H1 (cell line): Measurements from ENCODE around the gene COL6A2. TPM values are rescaled to one million over a fixed set of nuclear protein-coding genes. Genes with fewer than 3 reads are reported as not detected.

Experiments used
- CTCF ChIA-PET: fragments of 300-600 bp; sonication (Branson Sonifier 250); formaldehyde crosslinking; loops from one replicate; lab custom pipeline; 2021; ENCODE audit not compliant: partially characterized antibody; lab: Charles Lee
- POLR2A ChIA-PET: fragments of 300-600 bp; sonication (Branson Sonifier 250); formaldehyde crosslinking; loops from one replicate; lab custom pipeline; 2021; ENCODE audit warnings: inconsistent platforms; ENCODE audit not compliant: partially characterized antibody; lab: Charles Lee
- DNase-seq, 2 experiments: peaks; one replicate each; pipeline versions ENCODE4 v3.0.0 to v3.0.0-alpha.2; 2010 to 2022; ENCODE audit warnings: low spot score in 2 of 2, low read depth in 1 of 2, mixed read lengths in 1 of 2
- FAIRE-seq: peaks from 2 replicates; lab custom pipeline; 2011; peaks lifted over from hg19 to GRCh38; lab: Jason Lieb, UNC
- H2AFZ ChIP-seq: 2 replicates; pipeline ENCODE4 v1.8.1; 2012; ENCODE audit warnings: low read length, inconsistent platforms
- H2AK5ac ChIP-seq: 2 replicates; pipeline ENCODE4 v1.6.1; 2013; ENCODE audit warnings: low read depth, low read length
- H2BK120ac ChIP-seq: replicated peaks from 2 replicates; pipeline ENCODE3; 2013; ENCODE audit warnings: low read depth, low read length, inconsistent platforms
- H2BK12ac ChIP-seq: 2 replicates; pipeline ENCODE4 v1.6.1; 2013; ENCODE audit warnings: low read depth, low read length
- H2BK15ac ChIP-seq: 2 replicates; pipeline ENCODE4 v1.6.1; 2013; ENCODE audit warnings: low read length
- H2BK20ac ChIP-seq: 2 replicates; pipeline ENCODE4 v1.6.1; 2013; ENCODE audit warnings: low read length
- H2BK5ac ChIP-seq: 2 replicates; pipeline ENCODE4 v1.6.1; 2013; ENCODE audit warnings: low read depth, low read length
- H3K14ac ChIP-seq: 2 replicates; pipeline ENCODE4 v1.6.1; 2013; ENCODE audit warnings: inconsistent platforms; ENCODE audit not compliant: insufficient read length
- H3K18ac ChIP-seq: 2 replicates; pipeline ENCODE4 v1.6.1; 2013; ENCODE audit warnings: low read length; ENCODE audit errors: extremely low read depth
- H3K23ac ChIP-seq: 2 replicates; pipeline ENCODE4 v1.6.1; 2013; ENCODE audit warnings: inconsistent platforms; ENCODE audit not compliant: insufficient read length
- H3K23me2 ChIP-seq: 2 replicates; pipeline ENCODE4 v1.6.1; 2013; ENCODE audit warnings: low read depth, low read length
- H3K27ac ChIP-seq: 2 replicates; pipeline ENCODE4 v1.6.1; 2011; ENCODE audit warnings: low read depth, low read length, inconsistent platforms
- H3K27me3 ChIP-seq, 4 experiments: replicated peaks in 1 of 4; 1 replicate in 1 of 4; 2 replicates in 3 of 4; pipeline versions ENCODE4 v1.6.1 to v1.8.1; 2011 to 2013; ENCODE audit warnings: low read length in 3 of 4, mild to moderate bottlenecking in 3 of 4, inconsistent platforms in 2 of 4, mixed read lengths in 2 of 4, moderate library complexity in 1 of 4; ENCODE audit not compliant: control insufficient read depth in 3 of 4, insufficient read depth in 3 of 4; ENCODE audit errors: extremely low read depth in 1 of 4
- H3K36me3 ChIP-seq, 4 experiments: 2 replicates each; pipeline versions ENCODE4 v1.6.1 to v1.8.1; 2011 to 2013; ENCODE audit warnings: mild to moderate bottlenecking in 4 of 4, low read length in 3 of 4, moderate library complexity in 2 of 4, control low read depth in 1 of 4, inconsistent platforms in 1 of 4; ENCODE audit not compliant: insufficient read depth in 4 of 4, control insufficient read depth in 2 of 4
- H3K4ac ChIP-seq: replicated peaks from 2 replicates; pipeline ENCODE3; 2013; ENCODE audit warnings: low read length, low read depth, mixed read lengths, inconsistent platforms; ENCODE audit not compliant: insufficient read length
- H3K4me1 ChIP-seq, 4 experiments: replicated peaks in 1 of 4; 1 replicate in 1 of 4; 2 replicates in 3 of 4; pipeline versions ENCODE4 v1.6.1 to v1.8.1; 2011 to 2013; ENCODE audit warnings: low read length in 3 of 4, inconsistent platforms in 2 of 4, mixed read lengths in 1 of 4; ENCODE audit not compliant: insufficient read depth in 4 of 4, control insufficient read depth in 3 of 4
- H3K4me2 ChIP-seq, 2 experiments: 2 replicates each; pipeline versions ENCODE4 v1.6.1 to v1.8.1; 2011 to 2013; ENCODE audit warnings: low read depth in 2 of 2, low read length in 2 of 2, control low read depth in 1 of 2, inconsistent platforms in 1 of 2, mild to moderate bottlenecking in 1 of 2; ENCODE audit not compliant: insufficient read depth in 1 of 2
- H3K4me3 ChIP-seq, 4 experiments: fragments of 200-600, 300-600 bp in 1 of 4; sonication (generic), shearing (Covaris generic), sonication (Bioruptor Twin) in 1 of 4; 2 replicates each; pipeline versions ENCODE4 v1.5.1 to v1.8.1; 2011 to 2016; ENCODE audit warnings: low read length in 4 of 4, low read depth in 3 of 4, control low read depth in 2 of 4, inconsistent platforms in 2 of 4, mild to moderate bottlenecking in 2 of 4, mixed read lengths in 1 of 4, moderate library complexity in 1 of 4; ENCODE audit not compliant: insufficient read depth in 2 of 4; ENCODE audit errors: extremely low read depth in 1 of 4
- H3K56ac ChIP-seq: replicated peaks from 2 replicates; pipeline ENCODE3; 2013; ENCODE audit warnings: low read depth, mild to moderate bottlenecking, mixed read lengths, low read length, inconsistent platforms; ENCODE audit not compliant: insufficient read length
- H3K79me1 ChIP-seq: 2 replicates; pipeline ENCODE4 v1.6.1; 2013; ENCODE audit warnings: low read depth, low read length, control low read depth
- H3K79me2 ChIP-seq, 2 experiments: 2 replicates each; pipeline versions ENCODE4 v1.6.1 to v1.8.1; 2012 to 2013; ENCODE audit warnings: low read length in 2 of 2, mild to moderate bottlenecking in 2 of 2, inconsistent platforms in 1 of 2; ENCODE audit not compliant: insufficient read depth in 2 of 2, control insufficient read depth in 1 of 2
- H3K9ac ChIP-seq, 4 experiments: replicated peaks in 1 of 4; 1 replicate in 1 of 4; 2 replicates in 3 of 4; pipeline versions ENCODE4 v1.6.1 to v1.8.1; 2011 to 2013; ENCODE audit warnings: low read depth in 3 of 4, low read length in 3 of 4, control low read depth in 2 of 4, mild to moderate bottlenecking in 2 of 4, moderate library complexity in 2 of 4, inconsistent platforms in 1 of 4; ENCODE audit errors: extremely low read depth in 1 of 4
- H3K9me3 ChIP-seq, 2 experiments: 2 replicates each; pipeline versions ENCODE4 v1.6.1 to v1.8.1; 2012 to 2013; ENCODE audit warnings: mild to moderate bottlenecking in 2 of 2, moderate library complexity in 2 of 2, control low read depth in 1 of 2, inconsistent platforms in 1 of 2, low read depth in 1 of 2, low read length in 1 of 2, mixed read lengths in 1 of 2; ENCODE audit not compliant: insufficient read depth in 2 of 2
- H4K20me1 ChIP-seq, 2 experiments: replicated peaks in 1 of 2; 2 replicates each; pipeline versions ENCODE3 to v1.8.1; 2011 to 2013; ENCODE audit warnings: inconsistent platforms in 2 of 2, low read length in 2 of 2, mild to moderate bottlenecking in 1 of 2; ENCODE audit not compliant: insufficient read depth in 2 of 2, control insufficient read depth in 1 of 2
- H4K5ac ChIP-seq: 2 replicates; pipeline ENCODE4 v1.6.1; 2013; ENCODE audit warnings: low read length, low read depth, mixed read lengths, inconsistent platforms; ENCODE audit not compliant: insufficient read length
- H4K8ac ChIP-seq: 2 replicates; pipeline ENCODE4 v1.8.0; 2013; ENCODE audit warnings: mild to moderate bottlenecking, moderate library complexity, low read length, inconsistent platforms; ENCODE audit not compliant: insufficient read depth; ENCODE audit errors: extremely low read depth
- H4K91ac ChIP-seq: replicated peaks from 2 replicates; pipeline ENCODE3; 2013; ENCODE audit warnings: low read length, mixed read lengths, inconsistent platforms; ENCODE audit not compliant: insufficient read length
- CBX5 ChIP-seq: fragments of 300-800, 300-1000 bp; sonication (generic); IDR thresholded peaks from 2 replicates; pipeline ENCODE4 v1.7.1; 2016; ENCODE audit warnings: antibody characterized with exemption, low read length, low read depth
- CREB1 ChIP-seq: IDR thresholded peaks from 2 replicates; pipeline ENCODE4 v1.6.1; 2012; ENCODE audit warnings: inconsistent platforms
- EGR1 ChIP-seq: IDR thresholded peaks from 2 replicates; pipeline ENCODE4 v1.6.1; 2011; ENCODE audit warnings: low read depth, low read length, borderline replicate concordance
- GTF2F1 ChIP-seq: IDR thresholded peaks from 2 replicates; pipeline ENCODE4 v1.6.1; 2012; ENCODE audit warnings: low read depth, low read length, improper control_type of control experiment, borderline replicate concordance
- HDAC6 ChIP-seq: IDR thresholded peaks from one replicate; pipeline ENCODE4 v1.7.1; 2012; ENCODE audit warnings: low read depth, mild to moderate bottlenecking, inconsistent platforms, low read length, moderate library complexity
- MAFK ChIP-seq: IDR thresholded peaks from 2 replicates; pipeline ENCODE4 v1.6.1; 2012; ENCODE audit warnings: low read depth, mild to moderate bottlenecking, improper control_type of control experiment, low read length
- POLR2AphosphoS5 ChIP-seq: IDR thresholded peaks from 2 replicates; pipeline ENCODE4 v1.6.1; 2011; ENCODE audit warnings: low read depth, low read length
- POU5F1 ChIP-seq: IDR thresholded peaks from 2 replicates; pipeline ENCODE4 v1.6.1; 2011; ENCODE audit warnings: low read depth, mild to moderate bottlenecking, low read length, moderate library complexity
- RXRA ChIP-seq: IDR thresholded peaks from 2 replicates; pipeline ENCODE4 v1.6.1; 2011; ENCODE audit warnings: low read depth, mild to moderate bottlenecking, low read length, moderate library complexity; ENCODE audit not compliant: insufficient read depth
- WGBS, 2 experiments: shearing (Covaris generic) in 1 of 2; methylation state at CpG; one replicate each; pipeline versions ENCODE4 v1.1.6 to v1.1.7; 2013 to 2015; ENCODE audit warnings: low lambda C conversion rate in 2 of 2, mixed read lengths in 2 of 2, inconsistent platforms in 1 of 2, low coverage in 1 of 2, missing lambda C conversion rate in 1 of 2; ENCODE audit not compliant: insufficient replicate concordance in 2 of 2, insufficient coverage in 1 of 2, insufficient read length in 1 of 2; ENCODE audit errors: extremely low coverage in 1 of 2, missing lambda C conversion rate in 1 of 2; 5-methylcytosine and 5-hydroxymethylcytosine counted together
- polyA plus RNA-seq, 7 experiments: library from polyadenylated mRNA; depleted of rRNA in 3 of 7; stranded (reverse) in 5 of 7; unstranded in 2 of 7; fragments of >200 nt in 5 of 7; fragments of 200-250 nt in 2 of 7; gene quantifications; 1 replicate in 5 of 7; 2 replicates in 1 of 7; 4 replicates in 1 of 7; pipeline versions ENCODE4 v1.2.1 to v1.2.3, GENCODE V29; 2011 to 2013; ENCODE audit warnings: missing spikeins in 2 of 7, mixed read lengths in 2 of 7
- total RNA-seq: library from RNA; stranded (reverse); fragmentation: NEBNext Ultra II Directional; extraction: Animal tissue kit (Norgen Biotek cat#: 25700); gene quantifications from 2 replicates; pipeline ENCODE4 v1.2.1, GENCODE V29; 2021

COL6A2 gene
- total and polyA plus RNA-seq, 2 of the 8 experiments (the other 6 are each of a cell fraction or from before 2014, with no cell fraction given), result 60.1 to 62.7 TPM

DNA sequence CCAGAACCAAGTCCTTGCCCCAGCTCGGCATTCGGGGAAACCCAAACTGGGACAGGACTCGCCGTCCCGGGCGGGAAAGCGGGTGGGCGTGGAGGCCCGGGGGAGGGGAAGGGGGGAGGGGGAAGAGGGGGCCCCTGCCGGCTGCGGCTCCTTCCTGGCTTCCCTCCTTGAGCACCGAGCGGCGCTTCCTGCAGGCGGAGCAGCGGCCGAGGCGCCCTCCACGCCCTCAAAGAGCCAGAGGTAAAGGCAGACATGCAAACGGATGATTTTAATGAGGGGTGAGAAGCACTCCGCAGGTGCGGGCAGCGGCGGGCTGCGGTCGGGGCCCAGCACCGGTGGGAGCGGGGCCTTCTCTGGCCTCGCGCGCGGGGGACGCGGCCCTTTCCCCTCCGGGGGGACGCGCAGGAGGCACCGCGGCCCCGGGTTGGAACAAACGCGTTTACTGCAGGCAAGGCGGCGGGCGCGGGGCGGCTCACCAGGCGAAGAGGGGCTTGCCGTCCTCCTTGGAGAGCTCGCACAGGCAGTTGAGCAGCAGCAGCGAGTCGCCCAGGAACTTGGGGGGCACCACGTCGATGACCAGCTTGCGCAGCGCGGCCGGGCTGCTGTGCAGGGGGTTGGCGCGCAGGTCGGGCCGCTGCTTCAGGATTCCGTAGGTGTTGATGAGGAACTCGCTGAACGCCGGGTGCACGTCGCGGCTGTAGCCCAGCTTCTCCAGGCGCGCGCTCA is 63.2 kb downstream of the COL6A2 start:
- Histone ChIP-seq H3K36me3 (peaks cover 0 to 19% (median 8%) of the 10 kb centered on the region in 4 experiments; a peak in 5 of 8 replicates), H2BK20ac (no peak overlapping the region), H4K8ac (no peak overlapping the region; the same call in 1 of the 2 replicates), H3K9ac (no peak overlapping the region), H4K20me1 (peaks cover 0 to 1% of the 10 kb centered on the region in 2 experiments), H4K5ac (no peak overlapping the region), H3K23me2 (no peaks in the 10 kb centered on the region), H3K4me1 (no peaks in the 10 kb centered on the region; a peak in 1 of 7 replicates), H3K14ac (no peak overlapping the region), H3K18ac (no peak overlapping the region), H2BK12ac (no peak overlapping the region), H3K4ac (no peak overlapping the region), H3K4me3 (no peak overlapping the region; a peak in 1 of 8 replicates), H2BK120ac (no peak overlapping the region), H3K79me2 (no peaks in the 10 kb centered on the region), H2BK5ac (no peak overlapping the region), H3K23ac (no peak overlapping the region), H3K4me2 (no peak overlapping the region), H3K27me3 (no peaks in the 10 kb centered on the region; a peak in 1 of 7 replicates), H3K56ac (no peak overlapping the region), H3K9me3 (peaks cover 4 to 26% of the 10 kb centered on the region in 2 experiments; a peak in 2 of 4 replicates), H3K27ac (no peak overlapping the region), H2BK15ac (no peak overlapping the region), H2AK5ac (no peak overlapping the region), H2AFZ (no peak overlapping the region), H4K91ac (no peak overlapping the region), H3K79me1 (no peaks in the 10 kb centered on the region; the same call in 1 of the 2 replicates)
- DNase-seq (peak in 1 of 2 experiments; percentile 42), FAIRE-seq (no peak)
- TF ChIP-seq EGR1, result no peak
- TF ChIP-seq MAFK, result no peak
- TF ChIP-seq RXRA, result no peak
- no peak for TF ChIP-seq GTF2F1
- TF ChIP-seq CBX5, result no peak
- no peak for TF ChIP-seq HDAC6
- no peak for TF ChIP-seq POU5F1
- TF ChIP-seq POLR2AphosphoS5, result no peak
- TF ChIP-seq CREB1, result no peak
- POLR2A ChIA-PET, result no interaction called here
- CTCF ChIA-PET, result interaction anchor here (1.8 kb wide), 2 partner anchors 8 to 18 kb away, joined by 8 to 9 read pairs; no protein-coding TSS in a partner anchor
- 94% methylated on average over 52 of the region's 72 CpGs; no CpG with 5 or more reads in 1 of the 2 experiments for WGBS, 2 experiments
